ENCODE data around the gene MYH9. TPM values are rescaled to one million over a fixed set of nuclear protein-coding genes. Genes with fewer than 3 reads are reported as not detected.

MYH9 gene
- total RNA-seq, 3 donors from 2014 or later (not counting 1 experiment from before 2014, with no cell fraction given), result 803 to 1,038 (median 808) TPM

DNA sequence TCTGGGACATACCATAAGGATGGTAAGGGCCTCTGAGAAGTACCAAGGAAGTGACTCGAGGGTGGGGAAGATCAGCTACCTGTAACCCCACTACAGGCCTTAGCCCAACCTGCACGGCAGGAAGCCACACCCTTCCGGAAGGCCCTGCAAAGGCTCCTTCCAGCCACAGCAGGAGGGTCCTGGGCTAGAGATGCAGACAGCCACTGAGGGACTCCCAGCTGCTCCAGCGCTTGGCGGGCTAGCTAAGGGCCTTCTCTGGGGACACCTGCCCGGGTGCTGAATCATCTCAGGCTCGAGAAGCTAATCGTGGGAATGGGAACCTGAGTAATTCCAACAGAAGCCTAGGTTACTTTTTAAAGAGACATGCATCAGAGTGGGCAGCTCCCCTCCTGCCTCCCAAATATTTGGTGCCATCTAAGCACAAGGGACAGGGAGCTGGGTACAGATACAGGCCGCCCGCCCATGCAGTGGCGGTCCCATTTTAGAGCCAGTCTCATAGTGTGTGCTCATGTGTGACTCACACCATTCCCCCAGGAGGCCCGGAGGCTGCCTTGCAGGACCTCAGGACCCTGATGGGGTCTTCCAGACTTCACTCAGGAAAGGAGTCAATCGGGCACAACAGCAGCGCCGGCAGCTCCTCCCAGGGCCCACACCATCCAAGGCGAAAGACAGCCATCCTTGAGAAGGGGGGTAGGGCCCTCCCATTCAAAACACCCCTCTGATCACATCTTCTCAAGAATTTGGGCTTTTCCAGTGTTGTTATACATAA is 8.0 kb downstream of the MYH9 start:
- H3K27me3 Mint-ChIP-seq (ENCODE audit: low read depth in 2 of 2), result no peaks in the 10 kb centered on the region
- Histone ChIP-seq H3K27ac (ENCODE audit: low read length) (peak overlapping the region; percentile 71), H3K4me3 (ENCODE audit: low read length) (no peak overlapping the region), H3K36me3 (ENCODE audit: control insufficient read depth, insufficient read depth, low read length) (peaks cover 12% of the 10 kb centered on the region), H3K27me3 (ENCODE audit: control insufficient read depth, insufficient read depth, low read length) (no peaks in the 10 kb centered on the region), H3K4me1 (ENCODE audit: control insufficient read depth, insufficient read depth, low read length) (peaks cover 95% of the 10 kb centered on the region), H3K9me3 (ENCODE audit: control insufficient read depth, insufficient read depth, low read length) (no peaks in the 10 kb centered on the region)
- ATAC-seq (no peak), DNase-seq (peak in 1 of 2 donors; percentile 79)
- H3K4me1 Mint-ChIP-seq, result peaks cover 62 to 70% of the 10 kb centered on the region in 2 donors
- peak overlapping the region; percentile 90 to 100 for H3K27ac Mint-ChIP-seq
- no peaks in the 10 kb centered on the region for H3K36me3 Mint-ChIP-seq
- WGBS (ENCODE audit: insufficient coverage), result 35% methylated on average over 14 of the region's 16 CpGs
- TF ChIP-seq, protein P1, sequence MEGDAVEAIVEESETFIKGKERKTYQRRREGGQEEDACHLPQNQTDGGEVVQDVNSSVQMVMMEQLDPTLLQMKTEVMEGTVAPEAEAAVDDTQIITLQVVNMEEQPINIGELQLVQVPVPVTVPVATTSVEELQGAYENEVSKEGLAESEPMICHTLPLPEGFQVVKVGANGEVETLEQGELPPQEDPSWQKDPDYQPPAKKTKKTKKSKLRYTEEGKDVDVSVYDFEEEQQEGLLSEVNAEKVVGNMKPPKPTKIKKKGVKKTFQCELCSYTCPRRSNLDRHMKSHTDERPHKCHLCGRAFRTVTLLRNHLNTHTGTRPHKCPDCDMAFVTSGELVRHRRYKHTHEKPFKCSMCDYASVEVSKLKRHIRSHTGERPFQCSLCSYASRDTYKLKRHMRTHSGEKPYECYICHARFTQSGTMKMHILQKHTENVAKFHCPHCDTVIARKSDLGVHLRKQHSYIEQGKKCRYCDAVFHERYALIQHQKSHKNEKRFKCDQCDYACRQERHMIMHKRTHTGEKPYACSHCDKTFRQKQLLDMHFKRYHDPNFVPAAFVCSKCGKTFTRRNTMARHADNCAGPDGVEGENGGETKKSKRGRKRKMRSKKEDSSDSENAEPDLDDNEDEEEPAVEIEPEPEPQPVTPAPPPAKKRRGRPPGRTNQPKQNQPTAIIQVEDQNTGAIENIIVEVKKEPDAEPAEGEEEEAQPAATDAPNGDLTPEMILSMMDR (IDR thresholded peaks at IDR 0.05), result no peak
- peak overlapping the region; percentile 91 for H3K4me3 Mint-ChIP-seq
- intact Hi-C loops (cut with micrococcal nuclease), result no loop called here
- H3K9me3 Mint-ChIP-seq, result no peaks in the 10 kb centered on the region

DNA sequence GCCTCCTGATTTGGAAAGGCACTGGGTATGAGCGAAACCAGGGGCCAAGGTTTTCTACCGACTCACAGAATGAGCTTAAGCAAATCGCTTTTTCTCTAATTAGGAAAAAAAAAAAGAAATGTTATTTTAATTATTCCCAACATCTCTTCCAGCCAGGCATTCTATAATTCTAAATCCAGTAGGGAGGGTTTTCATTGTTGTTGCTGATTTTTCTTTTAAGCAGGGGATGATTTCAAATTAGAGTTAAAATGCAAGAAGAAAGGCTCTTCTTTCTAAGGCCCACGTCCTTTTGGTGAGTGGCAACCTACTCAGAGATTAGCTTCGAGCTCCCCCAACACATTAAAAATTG is 8.9 kb downstream of the MYH9 start:
- H3K36me3 ChIP-seq (ENCODE audit: control insufficient read depth, insufficient read depth, low read length), result peaks cover 12% of the 10 kb centered on the region
- Mint-ChIP-seq H3K27me3 (ENCODE audit: low read depth in 2 of 2) (no peaks in the 10 kb centered on the region), H3K27ac (peak overlapping the region; percentile 90 to 100), H3K4me1 (peaks cover 62 to 71% of the 10 kb centered on the region in 2 donors), H3K36me3 (no peaks in the 10 kb centered on the region), H3K4me3 (peak overlapping the region; percentile 91), H3K9me3 (no peaks in the 10 kb centered on the region)
- TF ChIP-seq, protein P1 (IDR thresholded peaks at IDR 0.05), result no peak
- no peak overlapping the region for H3K4me3 ChIP-seq (ENCODE audit: low read length)
- WGBS (ENCODE audit: insufficient coverage), result 76% methylated on average over 2 of the region's 5 CpGs
- no peaks in the 10 kb centered on the region for H3K9me3 ChIP-seq (ENCODE audit: control insufficient read depth, insufficient read depth, low read length)
- DNase-seq, result peak in 1 of 2 donors; percentile 31
- intact Hi-C loops (cut with micrococcal nuclease), result no loop called here
- no peaks in the 10 kb centered on the region for H3K27me3 ChIP-seq (ENCODE audit: control insufficient read depth, insufficient read depth, low read length)
- no peak for ATAC-seq
- peak overlapping the region; percentile 87 for H3K27ac ChIP-seq (ENCODE audit: low read length)
- H3K4me1 ChIP-seq (ENCODE audit: control insufficient read depth, insufficient read depth, low read length), result peaks cover 96% of the 10 kb centered on the region

DNA sequence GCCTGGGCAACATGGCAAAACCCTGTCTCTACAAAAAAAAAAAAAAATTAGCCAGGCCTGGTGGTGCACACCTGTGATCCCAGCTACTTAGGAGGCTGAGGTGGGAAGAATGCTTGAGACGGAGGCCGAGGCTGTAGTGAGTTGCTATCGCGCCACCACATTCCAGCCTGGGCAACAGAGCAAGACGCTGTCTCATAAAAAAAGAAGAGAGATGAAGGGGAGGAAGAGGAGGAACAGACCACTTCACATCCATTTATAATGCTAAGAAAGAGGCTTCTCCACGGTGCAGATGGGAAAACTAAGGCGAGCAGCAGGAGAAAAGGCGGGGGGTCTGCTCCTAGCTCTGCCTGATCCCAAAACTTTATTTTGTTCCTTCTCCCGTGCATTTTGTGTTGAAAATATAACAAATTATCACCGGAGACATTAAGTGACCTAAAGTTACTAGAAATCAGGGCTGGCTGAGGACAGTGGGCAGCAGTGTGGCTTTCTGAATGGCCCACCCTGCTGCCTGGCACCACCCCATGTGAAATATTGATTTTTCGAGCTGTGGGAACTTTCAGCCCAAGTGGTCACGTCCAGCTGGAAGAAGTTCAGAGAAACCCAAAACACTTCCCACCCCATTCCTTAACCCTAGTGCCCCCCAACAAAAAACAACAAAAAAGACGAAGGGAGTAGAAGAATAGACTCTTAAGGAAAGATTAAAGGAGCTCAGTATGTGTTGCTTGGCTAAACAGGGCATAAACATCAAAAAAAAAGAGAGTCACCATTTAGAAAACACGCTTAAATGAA is 9.5 kb downstream of the MYH9 start:
- H3K36me3 ChIP-seq (ENCODE audit: control insufficient read depth, insufficient read depth, low read length), result peaks cover 12% of the 10 kb centered on the region
- Mint-ChIP-seq H3K27me3 (ENCODE audit: low read depth in 2 of 2) (no peaks in the 10 kb centered on the region), H3K9me3 (no peaks in the 10 kb centered on the region), H3K4me3 (peak overlapping the region; percentile 91), H3K4me1 (peaks cover 64 to 70% of the 10 kb centered on the region in 2 donors), H3K36me3 (no peaks in the 10 kb centered on the region), H3K27ac (peak overlapping the region; percentile 90 to 100)
- WGBS (ENCODE audit: insufficient coverage), result 69% methylated on average over 11 of the region's 14 CpGs
- intact Hi-C loops (cut with micrococcal nuclease), result no loop called here
- no peak overlapping the region for H3K4me3 ChIP-seq (ENCODE audit: low read length)
- TF ChIP-seq, protein P1 (IDR thresholded peaks at IDR 0.05), result no peak
- H3K9me3 ChIP-seq (ENCODE audit: control insufficient read depth, insufficient read depth, low read length), result no peaks in the 10 kb centered on the region
- ATAC-seq (no peak), DNase-seq (peak in 1 of 2 donors; percentile 19)
- no peaks in the 10 kb centered on the region for H3K27me3 ChIP-seq (ENCODE audit: control insufficient read depth, insufficient read depth, low read length)
- peaks cover 96% of the 10 kb centered on the region for H3K4me1 ChIP-seq (ENCODE audit: control insufficient read depth, insufficient read depth, low read length)
- H3K27ac ChIP-seq (ENCODE audit: low read length), result peak overlapping the region; percentile 87
